DOHH2 (cell line): ENCODE measurements around the gene GABRE.

ENCODE experiments used
- H3F3A ChIP-seq: fragments of 200-600 bp; sonication (generic), shearing (Covaris generic); 2 replicates; pipeline ENCODE4 v1.6.0; 2016; ENCODE audit warnings: antibody characterized with exemption, mild to moderate bottlenecking; ENCODE audit not compliant: control insufficient read depth, insufficient read depth
- H3K27ac ChIP-seq: fragments of 200-600 bp; sonication (generic); 2 replicates; pipeline ENCODE4 v1.5.1; 2014; ENCODE audit warnings: low read depth, mild to moderate bottlenecking, low read length, moderate library complexity
- H3K27me3 ChIP-seq: fragments of 200-600 bp; sonication (generic); 2 replicates; pipeline ENCODE4 v1.6.1; 2014; ENCODE audit warnings: mild to moderate bottlenecking, low read length, mixed read lengths; ENCODE audit not compliant: control insufficient read depth
- H3K36me3 ChIP-seq: fragments of 200-600 bp; sonication (generic); 2 replicates; pipeline ENCODE4 v1.6.1; 2014; ENCODE audit warnings: mild to moderate bottlenecking, low read length, moderate library complexity, mixed read lengths; ENCODE audit not compliant: control insufficient read depth
- H3K4me1 ChIP-seq: fragments of 200-600 bp; sonication (generic); 2 replicates; pipeline ENCODE4 v1.6.1; 2014; ENCODE audit warnings: mild to moderate bottlenecking, low read length, mixed read lengths; ENCODE audit not compliant: control insufficient read depth
- H3K4me2 ChIP-seq: fragments of 200-600 bp; sonication (generic); 2 replicates; pipeline ENCODE4 v1.6.0; 2014; ENCODE audit warnings: mild to moderate bottlenecking, low read length, moderate library complexity
- H3K4me3 ChIP-seq: fragments of 200-600 bp; sonication (generic); 2 replicates; pipeline ENCODE4 v1.5.1; 2014; ENCODE audit warnings: mild to moderate bottlenecking, low read length, mixed read lengths
- H3K79me2 ChIP-seq: fragments of 200-600 bp; sonication (generic); 2 replicates; pipeline ENCODE4 v1.6.1; 2014; ENCODE audit warnings: mild to moderate bottlenecking, low read length, mixed read lengths; ENCODE audit not compliant: control insufficient read depth
- H3K9me2 ChIP-seq: fragments of 200-600 bp; sonication (generic); replicated peaks from 2 replicates; pipeline ENCODE4 v1.6.1; 2014; ENCODE audit warnings: mild to moderate bottlenecking, low read length, mixed read lengths; ENCODE audit not compliant: control insufficient read depth
- H3K9me3 ChIP-seq: fragments of 200-600 bp; sonication (generic); 2 replicates; pipeline ENCODE4 v1.6.1; 2014; ENCODE audit warnings: antibody characterized with exemption, low read length, mixed read lengths; ENCODE audit not compliant: control insufficient read depth, insufficient read depth
- H4K20me1 ChIP-seq: fragments of 200-600 bp; sonication (generic); 2 replicates; pipeline ENCODE4 v1.6.0; 2014; ENCODE audit warnings: low read depth, mild to moderate bottlenecking, antibody characterized with exemption, low read length, moderate library complexity; ENCODE audit not compliant: control insufficient read depth, insufficient read depth
- CTCF ChIP-seq: fragments of 200-600 bp; sonication (generic); IDR thresholded peaks from one replicate; pipeline ENCODE4 v1.5.1; 2014; ENCODE audit warnings: antibody characterized with exemption, mild to moderate bottlenecking, low read depth, low read length; ENCODE audit not compliant: poor library complexity, severe bottlenecking
- EZH2phosphoT487 ChIP-seq: fragments of 200-600 bp; sonication (generic); IDR thresholded peaks from 2 replicates; pipeline ENCODE4 v1.6.1; 2017; ENCODE audit warnings: borderline replicate concordance, mild to moderate bottlenecking, antibody characterized with exemption, low read length, moderate library complexity, mixed read lengths

The GABRE gene

GRCh38 chrX:151985531-151985930, 11.1 kb upstream of the GABRE start:
- Histone ChIP-seq H3K36me3 (no peaks in the 10 kb centered on the region), H3K79me2 (no peaks in the 10 kb centered on the region), H3K4me2 (no peak overlapping the region), H3K4me3 (no peak overlapping the region), H3K9me2 (no peaks in the 10 kb centered on the region), H3F3A (no peaks in the 10 kb centered on the region), H4K20me1 (no peaks in the 10 kb centered on the region), H3K4me1 (no peaks in the 10 kb centered on the region), H3K27ac (no peak overlapping the region), H3K9me3 (no peaks in the 10 kb centered on the region), H3K27me3 (no peaks in the 10 kb centered on the region)
- TF ChIP-seq CTCF (no peak), EZH2phosphoT487 (no peak)

GRCh38 chrX:151984902-151985301, 10.4 kb upstream of the GABRE start:
- Histone ChIP-seq H3K9me3 (no peaks in the 10 kb centered on the region), H3F3A (no peaks in the 10 kb centered on the region), H3K27me3 (no peaks in the 10 kb centered on the region), H3K27ac (no peak overlapping the region), H3K4me1 (no peaks in the 10 kb centered on the region), H3K9me2 (no peaks in the 10 kb centered on the region), H3K4me3 (no peak overlapping the region), H3K79me2 (no peaks in the 10 kb centered on the region), H3K4me2 (no peak overlapping the region), H4K20me1 (no peaks in the 10 kb centered on the region), H3K36me3 (no peaks in the 10 kb centered on the region)
- TF ChIP-seq CTCF (no peak), EZH2phosphoT487 (no peak)

GRCh38 chrX:151984328-151984727, 9.9 kb upstream of the GABRE start:
- Histone ChIP-seq H3K79me2 (no peaks in the 10 kb centered on the region), H3K4me1 (no peaks in the 10 kb centered on the region), H3K4me3 (no peak overlapping the region), H3K27ac (no peak overlapping the region), H3K36me3 (no peaks in the 10 kb centered on the region), H3F3A (no peaks in the 10 kb centered on the region), H3K27me3 (no peaks in the 10 kb centered on the region), H3K9me2 (no peaks in the 10 kb centered on the region), H4K20me1 (no peaks in the 10 kb centered on the region), H3K9me3 (no peaks in the 10 kb centered on the region), H3K4me2 (no peak overlapping the region)
- TF ChIP-seq EZH2phosphoT487 (no peak), CTCF (no peak)

- H3K9me3 ChIP-seq: no peaks in the 10 kb centered on the region
- no peaks in the 10 kb centered on the region for H3K79me2 ChIP-seq
- no peaks in the 10 kb centered on the region for H3F3A ChIP-seq
- no peaks in the 10 kb centered on the region for H3K4me1 ChIP-seq
- H3K4me2 ChIP-seq: no peak overlapping the region
- no peaks in the 10 kb centered on the region for H4K20me1 ChIP-seq
- H3K4me3 ChIP-seq: no peak overlapping the region
- no peak overlapping the region for H3K27ac ChIP-seq
- H3K36me3 ChIP-seq: no peaks in the 10 kb centered on the region
- no peak for TF ChIP-seq CTCF
- H3K9me2 ChIP-seq: no peaks in the 10 kb centered on the region
- no peaks in the 10 kb centered on the region for H3K27me3 ChIP-seq
Observed at GRCh38 chrX:151983186-151983585, 8.7 kb upstream of the GABRE start.
